ENCODE results near the gene GRK5.

DNA sequence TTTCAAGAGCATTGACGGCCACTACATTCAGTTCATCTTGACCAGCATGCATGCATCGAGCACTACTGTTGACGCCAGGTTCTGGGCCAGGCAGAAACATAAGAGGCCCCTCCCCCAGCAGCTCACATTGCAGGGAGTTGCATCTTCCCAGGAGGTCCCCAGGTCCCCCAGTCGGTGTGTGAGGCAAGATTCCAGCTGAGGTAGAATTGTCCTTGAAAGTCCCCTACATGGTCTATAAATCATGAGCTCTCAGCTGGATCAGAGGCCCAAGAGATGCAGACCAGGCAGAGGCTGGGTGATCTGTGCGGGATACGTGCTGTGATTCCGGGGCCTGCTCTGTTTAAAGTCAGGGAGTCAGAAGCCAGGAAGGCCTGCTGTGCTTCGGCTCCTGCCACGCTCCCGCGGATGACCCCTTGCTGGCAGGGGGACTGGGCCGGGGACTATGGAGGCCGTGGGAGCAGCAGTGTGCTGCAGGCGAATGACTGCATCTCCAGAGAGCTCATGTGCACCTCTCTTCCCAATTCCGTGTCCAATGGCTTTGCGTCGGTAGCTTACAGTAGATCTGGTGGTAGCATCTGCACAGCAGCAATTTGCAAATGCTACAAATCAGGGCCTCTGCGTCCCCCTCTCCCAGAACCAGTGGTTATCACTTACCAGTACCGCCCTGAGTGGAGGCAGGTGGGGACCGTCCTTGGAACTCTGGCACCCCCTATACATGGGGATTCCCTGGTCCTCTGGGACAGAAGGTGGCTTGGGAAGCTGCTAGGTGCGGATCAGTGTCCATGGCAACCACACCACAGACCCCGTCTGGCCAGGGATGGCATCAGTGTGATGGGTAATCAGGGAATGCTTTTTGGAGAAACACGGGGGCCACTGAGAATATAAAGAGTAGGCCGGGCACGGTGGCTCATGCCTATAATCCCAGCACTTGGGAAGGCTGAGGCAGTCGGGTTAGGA lies 241.5 kb downstream of the GRK5 start:
- TF ChIP-seq, protein P1, sequence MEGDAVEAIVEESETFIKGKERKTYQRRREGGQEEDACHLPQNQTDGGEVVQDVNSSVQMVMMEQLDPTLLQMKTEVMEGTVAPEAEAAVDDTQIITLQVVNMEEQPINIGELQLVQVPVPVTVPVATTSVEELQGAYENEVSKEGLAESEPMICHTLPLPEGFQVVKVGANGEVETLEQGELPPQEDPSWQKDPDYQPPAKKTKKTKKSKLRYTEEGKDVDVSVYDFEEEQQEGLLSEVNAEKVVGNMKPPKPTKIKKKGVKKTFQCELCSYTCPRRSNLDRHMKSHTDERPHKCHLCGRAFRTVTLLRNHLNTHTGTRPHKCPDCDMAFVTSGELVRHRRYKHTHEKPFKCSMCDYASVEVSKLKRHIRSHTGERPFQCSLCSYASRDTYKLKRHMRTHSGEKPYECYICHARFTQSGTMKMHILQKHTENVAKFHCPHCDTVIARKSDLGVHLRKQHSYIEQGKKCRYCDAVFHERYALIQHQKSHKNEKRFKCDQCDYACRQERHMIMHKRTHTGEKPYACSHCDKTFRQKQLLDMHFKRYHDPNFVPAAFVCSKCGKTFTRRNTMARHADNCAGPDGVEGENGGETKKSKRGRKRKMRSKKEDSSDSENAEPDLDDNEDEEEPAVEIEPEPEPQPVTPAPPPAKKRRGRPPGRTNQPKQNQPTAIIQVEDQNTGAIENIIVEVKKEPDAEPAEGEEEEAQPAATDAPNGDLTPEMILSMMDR (IDR thresholded peaks at IDR 0.05): no peak
- TF ChIP-seq POLR2A (IDR thresholded peaks at IDR 0.05): no peak
- TF ChIP-seq EP300 (IDR thresholded peaks at IDR 0.05; ENCODE audit: low read depth): no peak
